Liver (tissue), 9 donors: Measurements from ENCODE around the gene RYR3. TPM values are rescaled to one million over a fixed set of nuclear protein-coding genes. Genes with fewer than 3 reads are reported as not detected.

Source experiments
- DNase-seq: peaks from one replicate; pipeline ENCODE4 v3.0.0-alpha.2; 2017; ENCODE audit warnings: low spot score
- H3K27ac ChIP-seq, 2 donors: one replicate each; pipeline ENCODE4 v1.7.0; 2013; ENCODE audit warnings: inconsistent platforms in 2 of 2, low read length in 2 of 2, control low read depth in 1 of 2, low read depth in 1 of 2, mild to moderate bottlenecking in 1 of 2
- H3K27me3 ChIP-seq, 4 donors: one replicate each; pipeline versions ENCODE4 v1.6.1 to v1.7.0; 2013; ENCODE audit warnings: low read length in 3 of 4, inconsistent platforms in 1 of 4, mild to moderate bottlenecking in 1 of 4, moderate library complexity in 1 of 4; ENCODE audit not compliant: control insufficient read depth in 4 of 4, insufficient read depth in 4 of 4
- H3K36me3 ChIP-seq, 4 donors: one replicate each; pipeline versions ENCODE4 v1.6.1 to v1.7.0; 2013; ENCODE audit warnings: low read length in 3 of 4, mild to moderate bottlenecking in 3 of 4, low read depth in 1 of 4, moderate library complexity in 1 of 4; ENCODE audit not compliant: control insufficient read depth in 4 of 4, insufficient read depth in 3 of 4
- H3K4me1 ChIP-seq, 4 donors: one replicate each; pipeline versions ENCODE4 v1.6.1 to v1.7.0; 2013; ENCODE audit warnings: low read length in 3 of 4, mild to moderate bottlenecking in 3 of 4, moderate library complexity in 1 of 4; ENCODE audit not compliant: control insufficient read depth in 4 of 4, insufficient read depth in 4 of 4
- H3K4me3 ChIP-seq, 3 donors: one replicate each; pipeline versions ENCODE4 v1.6.1 to v1.7.0; 2013; ENCODE audit warnings: low read length in 3 of 3, control low read depth in 1 of 3, low read depth in 1 of 3, mild to moderate bottlenecking in 1 of 3
- H3K9ac ChIP-seq, 2 donors: one replicate each; pipeline ENCODE4 v1.7.0; 2013; ENCODE audit warnings: low read length in 2 of 2, mild to moderate bottlenecking in 2 of 2, moderate library complexity in 2 of 2, control low read depth in 1 of 2, low read depth in 1 of 2
- H3K9me3 ChIP-seq, 4 donors: one replicate each; pipeline versions ENCODE4 v1.6.1 to v1.7.0; 2013; ENCODE audit warnings: low read length in 3 of 4; ENCODE audit not compliant: control insufficient read depth in 4 of 4
- EGR1 ChIP-seq, 2 donors: IDR thresholded peaks; 2 replicates each; pipeline ENCODE4 v1.6.1; 2016 to 2018; ENCODE audit warnings: antibody characterized with exemption in 2 of 2, low read depth in 2 of 2
- FOXA2 ChIP-seq: IDR thresholded peaks from 2 replicates; pipeline ENCODE4 v1.6.1; 2016; ENCODE audit warnings: antibody characterized with exemption
- GABPA ChIP-seq, 2 donors: IDR thresholded peaks in 1 of 2; conservative IDR thresholded peaks in 1 of 2; 2 replicates each; pipeline ENCODE4 v1.6.1; 2016; ENCODE audit warnings: antibody characterized with exemption in 2 of 2, mild to moderate bottlenecking in 1 of 2, moderate library complexity in 1 of 2
- HNF4A ChIP-seq, 2 donors: conservative IDR thresholded peaks; 2 replicates each; pipeline ENCODE4 v1.6.1; 2016; ENCODE audit warnings: antibody characterized with exemption in 2 of 2, mild to moderate bottlenecking in 2 of 2
- JUND ChIP-seq, 2 donors: IDR thresholded peaks; 2 replicates each; pipeline ENCODE4 v1.6.1; 2016; ENCODE audit warnings: antibody characterized with exemption in 2 of 2
- RAD21 ChIP-seq, 2 donors: IDR thresholded peaks; 2 replicates each; pipeline ENCODE4 v1.6.1; 2016; ENCODE audit warnings: antibody characterized with exemption in 2 of 2, mild to moderate bottlenecking in 2 of 2
- RXRA ChIP-seq, 2 donors: IDR thresholded peaks; 2 replicates each; pipeline ENCODE4 v1.6.1; 2017 to 2018; ENCODE audit warnings: antibody characterized with exemption in 2 of 2, mild to moderate bottlenecking in 1 of 2
- SP1 ChIP-seq: IDR thresholded peaks from 2 replicates; pipeline ENCODE4 v1.6.1; 2018; ENCODE audit warnings: antibody characterized with exemption, mild to moderate bottlenecking
- TAF1 ChIP-seq: conservative IDR thresholded peaks from 2 replicates; pipeline ENCODE4 v1.6.1; 2016; ENCODE audit warnings: antibody characterized with exemption, mild to moderate bottlenecking
- YY1 ChIP-seq: IDR thresholded peaks from 2 replicates; pipeline ENCODE4 v1.6.1; 2016; ENCODE audit warnings: antibody characterized with exemption, mild to moderate bottlenecking
- WGBS: extraction: QIAGEN DNeasy Blood & Tissue Kit; methylation state at CpG from one replicate; pipeline ENCODE4 v1.1.7; 2013; 5-methylcytosine and 5-hydroxymethylcytosine counted together
- polyA plus RNA-seq, 2 donors: library from polyadenylated mRNA; stranded (reverse) in 1 of 2; unstranded in 1 of 2; fragments of 200-250 nt in 1 of 2; fragments of >200 nt in 1 of 2; fragmentation: Nextera tagmentation in 1 of 2; extraction: Ambion mirVana in 1 of 2; gene quantifications; one replicate each; pipeline versions ENCODE4 v1.2.1 to v1.2.3, GENCODE V29; 2013 to 2015
- total RNA-seq, 2 donors: library from RNA; depleted of rRNA; stranded (reverse); fragments of >200 nt; gene quantifications; one replicate each; pipeline ENCODE4 v1.2.3, GENCODE V29; 2014
- TF ChIP-seq, protein P1 (sequence below): IDR thresholded peaks from 2 replicates; pipeline ENCODE4 v1.6.1; 2016; ENCODE audit warnings: antibody characterized with exemption
- TF ChIP-seq, protein P2 (sequence below): IDR thresholded peaks from 2 replicates; pipeline ENCODE4 v1.6.1; 2016; ENCODE audit warnings: antibody characterized with exemption, mild to moderate bottlenecking
- TF ChIP-seq, protein P3 (sequence below): fragments of 150-350 bp; IDR thresholded peaks from 2 replicates; pipeline ENCODE4 v1.5.1; 2017; ENCODE audit warnings: improper control_type of control experiment, low read depth, low read length; ENCODE audit not compliant: missing input control
- TF ChIP-seq, protein P4 (sequence below): IDR thresholded peaks from 2 replicates; pipeline ENCODE4 v1.6.1; 2016; ENCODE audit warnings: antibody characterized with exemption
- donor health status: healthy.
- donor health status: healthy.
- donor health status: healthy.
- donor health status: healthy.
- donor health status: healthy.

RYR3 gene
- total and polyA plus RNA-seq, 4 donors, result 0.01 to 1.1 (median 0.22) TPM

DNA sequence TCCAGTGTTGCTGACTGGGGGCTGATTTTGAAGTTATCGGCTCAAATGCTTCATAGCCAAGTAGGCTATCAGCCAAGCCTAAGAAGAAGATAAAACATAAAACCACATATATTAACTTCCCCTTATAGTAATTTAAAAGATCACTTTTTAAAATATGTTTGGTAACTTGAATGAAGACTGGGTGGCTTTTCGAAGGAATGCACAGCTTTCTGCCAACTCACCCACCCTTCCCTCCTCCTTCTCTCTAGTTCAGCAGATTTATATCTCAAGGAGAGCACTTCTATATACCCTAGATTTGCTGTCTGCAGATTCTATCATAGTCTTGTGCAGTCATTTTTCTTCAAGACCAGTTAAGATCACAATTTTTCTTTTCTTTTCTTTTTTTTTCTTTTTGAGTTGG lies 468.1 kb downstream of the RYR3 start:
- Histone ChIP-seq H3K4me3 (no peak overlapping the region), H3K36me3 (no peaks in the 10 kb centered on the region), H3K4me1 (no peaks in the 10 kb centered on the region), H3K27ac (no peak overlapping the region), H3K9ac (no peak overlapping the region), H3K9me3 (no peaks in the 10 kb centered on the region), H3K27me3 (peaks cover 0 to 3% (median 1%) of the 10 kb centered on the region in 4 donors)
- 82% methylated on average over 2 of the region's 2 CpGs for WGBS
- no peak for DNase-seq
- TF ChIP-seq, protein P1, sequence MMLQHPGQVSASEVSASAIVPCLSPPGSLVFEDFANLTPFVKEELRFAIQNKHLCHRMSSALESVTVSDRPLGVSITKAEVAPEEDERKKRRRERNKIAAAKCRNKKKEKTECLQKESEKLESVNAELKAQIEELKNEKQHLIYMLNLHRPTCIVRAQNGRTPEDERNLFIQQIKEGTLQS, result no peak
- TF ChIP-seq RXRA (IDR thresholded peaks at IDR 0.05), result no peak
- TF ChIP-seq, protein P2, sequence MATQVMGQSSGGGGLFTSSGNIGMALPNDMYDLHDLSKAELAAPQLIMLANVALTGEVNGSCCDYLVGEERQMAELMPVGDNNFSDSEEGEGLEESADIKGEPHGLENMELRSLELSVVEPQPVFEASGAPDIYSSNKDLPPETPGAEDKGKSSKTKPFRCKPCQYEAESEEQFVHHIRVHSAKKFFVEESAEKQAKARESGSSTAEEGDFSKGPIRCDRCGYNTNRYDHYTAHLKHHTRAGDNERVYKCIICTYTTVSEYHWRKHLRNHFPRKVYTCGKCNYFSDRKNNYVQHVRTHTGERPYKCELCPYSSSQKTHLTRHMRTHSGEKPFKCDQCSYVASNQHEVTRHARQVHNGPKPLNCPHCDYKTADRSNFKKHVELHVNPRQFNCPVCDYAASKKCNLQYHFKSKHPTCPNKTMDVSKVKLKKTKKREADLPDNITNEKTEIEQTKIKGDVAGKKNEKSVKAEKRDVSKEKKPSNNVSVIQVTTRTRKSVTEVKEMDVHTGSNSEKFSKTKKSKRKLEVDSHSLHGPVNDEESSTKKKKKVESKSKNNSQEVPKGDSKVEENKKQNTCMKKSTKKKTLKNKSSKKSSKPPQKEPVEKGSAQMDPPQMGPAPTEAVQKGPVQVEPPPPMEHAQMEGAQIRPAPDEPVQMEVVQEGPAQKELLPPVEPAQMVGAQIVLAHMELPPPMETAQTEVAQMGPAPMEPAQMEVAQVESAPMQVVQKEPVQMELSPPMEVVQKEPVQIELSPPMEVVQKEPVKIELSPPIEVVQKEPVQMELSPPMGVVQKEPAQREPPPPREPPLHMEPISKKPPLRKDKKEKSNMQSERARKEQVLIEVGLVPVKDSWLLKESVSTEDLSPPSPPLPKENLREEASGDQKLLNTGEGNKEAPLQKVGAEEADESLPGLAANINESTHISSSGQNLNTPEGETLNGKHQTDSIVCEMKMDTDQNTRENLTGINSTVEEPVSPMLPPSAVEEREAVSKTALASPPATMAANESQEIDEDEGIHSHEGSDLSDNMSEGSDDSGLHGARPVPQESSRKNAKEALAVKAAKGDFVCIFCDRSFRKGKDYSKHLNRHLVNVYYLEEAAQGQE, result no peak
- TF ChIP-seq, protein P3, sequence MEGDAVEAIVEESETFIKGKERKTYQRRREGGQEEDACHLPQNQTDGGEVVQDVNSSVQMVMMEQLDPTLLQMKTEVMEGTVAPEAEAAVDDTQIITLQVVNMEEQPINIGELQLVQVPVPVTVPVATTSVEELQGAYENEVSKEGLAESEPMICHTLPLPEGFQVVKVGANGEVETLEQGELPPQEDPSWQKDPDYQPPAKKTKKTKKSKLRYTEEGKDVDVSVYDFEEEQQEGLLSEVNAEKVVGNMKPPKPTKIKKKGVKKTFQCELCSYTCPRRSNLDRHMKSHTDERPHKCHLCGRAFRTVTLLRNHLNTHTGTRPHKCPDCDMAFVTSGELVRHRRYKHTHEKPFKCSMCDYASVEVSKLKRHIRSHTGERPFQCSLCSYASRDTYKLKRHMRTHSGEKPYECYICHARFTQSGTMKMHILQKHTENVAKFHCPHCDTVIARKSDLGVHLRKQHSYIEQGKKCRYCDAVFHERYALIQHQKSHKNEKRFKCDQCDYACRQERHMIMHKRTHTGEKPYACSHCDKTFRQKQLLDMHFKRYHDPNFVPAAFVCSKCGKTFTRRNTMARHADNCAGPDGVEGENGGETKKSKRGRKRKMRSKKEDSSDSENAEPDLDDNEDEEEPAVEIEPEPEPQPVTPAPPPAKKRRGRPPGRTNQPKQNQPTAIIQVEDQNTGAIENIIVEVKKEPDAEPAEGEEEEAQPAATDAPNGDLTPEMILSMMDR, result no peak
- TF ChIP-seq, protein P4, sequence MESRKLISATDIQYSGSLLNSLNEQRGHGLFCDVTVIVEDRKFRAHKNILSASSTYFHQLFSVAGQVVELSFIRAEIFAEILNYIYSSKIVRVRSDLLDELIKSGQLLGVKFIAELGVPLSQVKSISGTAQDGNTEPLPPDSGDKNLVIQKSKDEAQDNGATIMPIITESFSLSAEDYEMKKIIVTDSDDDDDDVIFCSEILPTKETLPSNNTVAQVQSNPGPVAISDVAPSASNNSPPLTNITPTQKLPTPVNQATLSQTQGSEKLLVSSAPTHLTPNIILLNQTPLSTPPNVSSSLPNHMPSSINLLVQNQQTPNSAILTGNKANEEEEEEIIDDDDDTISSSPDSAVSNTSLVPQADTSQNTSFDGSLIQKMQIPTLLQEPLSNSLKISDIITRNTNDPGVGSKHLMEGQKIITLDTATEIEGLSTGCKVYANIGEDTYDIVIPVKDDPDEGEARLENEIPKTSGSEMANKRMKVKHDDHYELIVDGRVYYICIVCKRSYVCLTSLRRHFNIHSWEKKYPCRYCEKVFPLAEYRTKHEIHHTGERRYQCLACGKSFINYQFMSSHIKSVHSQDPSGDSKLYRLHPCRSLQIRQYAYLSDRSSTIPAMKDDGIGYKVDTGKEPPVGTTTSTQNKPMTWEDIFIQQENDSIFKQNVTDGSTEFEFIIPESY, result no peak
- TF ChIP-seq RAD21 (IDR thresholded peaks at IDR 0.05), result no peak
- no peak for TF ChIP-seq FOXA2
- TF ChIP-seq JUND (IDR thresholded peaks at IDR 0.05), result no peak
- TF ChIP-seq HNF4A (conservative IDR thresholded peaks at IDR 0.05), result no peak
- no peak for TF ChIP-seq TAF1

DNA sequence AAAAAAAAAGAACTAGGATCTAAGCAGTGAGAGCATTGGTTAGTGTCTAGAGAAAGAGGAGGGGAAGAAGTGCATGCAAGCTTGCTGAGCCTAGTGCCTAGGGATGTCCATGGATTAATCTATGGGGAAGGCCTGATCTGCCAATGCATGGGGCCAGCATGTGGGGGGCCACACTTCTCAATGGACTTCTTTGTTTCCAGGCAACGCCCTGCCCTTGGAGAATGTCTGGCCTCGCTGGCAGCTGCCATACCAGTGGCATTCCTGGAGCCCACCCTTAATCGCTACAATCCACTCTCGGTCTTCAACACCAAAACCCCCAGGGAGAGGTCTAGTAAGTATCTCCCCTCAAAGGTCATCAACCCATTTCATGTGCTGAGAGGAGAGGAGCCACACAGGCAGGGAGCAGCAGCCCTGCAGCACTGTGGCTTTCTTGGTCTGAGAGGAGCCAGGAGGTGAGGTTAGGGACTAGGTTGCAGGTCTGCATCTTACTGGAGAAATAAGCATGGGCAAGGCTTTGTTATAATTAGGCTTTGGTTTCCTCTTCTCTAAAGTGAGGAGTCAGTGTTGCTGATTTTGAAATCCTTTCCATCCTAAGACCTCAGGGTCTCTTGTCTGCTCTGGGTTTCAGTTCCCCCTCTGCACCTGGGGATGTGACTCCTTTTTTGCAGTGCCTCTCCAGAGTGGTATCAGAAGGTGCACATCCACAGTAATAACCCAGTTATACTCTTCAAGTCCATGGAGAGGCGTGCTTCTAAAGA lies 469.4 kb downstream of the RYR3 start:
- Histone ChIP-seq H3K36me3 (no peaks in the 10 kb centered on the region), H3K4me3 (no peak overlapping the region), H3K27me3 (peaks cover 0 to 3% (median 1%) of the 10 kb centered on the region in 4 donors), H3K4me1 (no peaks in the 10 kb centered on the region), H3K27ac (no peak overlapping the region), H3K9ac (no peak overlapping the region), H3K9me3 (no peaks in the 10 kb centered on the region)
- WGBS, result 92% methylated on average over 5 of the region's 5 CpGs
- no peak for DNase-seq
- TF ChIP-seq EGR1 (IDR thresholded peaks at IDR 0.05; ENCODE audit: low read depth in 2 of 2) (no peak), GABPA (IDR thresholded peaks at IDR 0.05 in 1 of 2, conservative IDR thresholded peaks at IDR 0.05 in 1 of 2) (no peak), YY1 (no peak), JUND (IDR thresholded peaks at IDR 0.05) (no peak), HNF4A (conservative IDR thresholded peaks at IDR 0.05) (no peak), SP1 (no peak)
- TF ChIP-seq, protein P2, result no peak
- TF ChIP-seq, protein P1, result no peak
- TF ChIP-seq, protein P4, result no peak
